Breast epithelium (tissue), 4 donors: ENCODE results near the gene TJP2. TPM values are rescaled to one million over a fixed set of nuclear protein-coding genes. Genes with fewer than 3 reads are reported as not detected.

ENCODE experiments used
- DNase-seq, 2 donors: peaks; one replicate each; pipeline ENCODE4 v3.0.0-alpha.2; 2019; ENCODE audit warnings: low spot score in 2 of 2
- H3K27ac ChIP-seq, 2 donors: fragments of 200-600 bp; sonication (generic) in 1 of 2; one replicate each; pipeline ENCODE4 v1.5.1; 2016 to 2019; ENCODE audit warnings: mild to moderate bottlenecking in 1 of 2
- H3K27me3 ChIP-seq, 2 donors: fragments of 200-600 bp; sonication (generic) in 1 of 2; one replicate each; pipeline versions ENCODE4 v1.5.1 to v1.6.0; 2017 to 2019; ENCODE audit warnings: control low read depth in 1 of 2, mild to moderate bottlenecking in 1 of 2
- H3K36me3 ChIP-seq: fragments of 200-600 bp; one replicate; pipeline ENCODE4 v1.5.1; 2019
- H3K4me1 ChIP-seq, 2 donors: fragments of 200-600 bp; sonication (generic); one replicate each; pipeline ENCODE4 v1.5.1; 2016 to 2019; ENCODE audit warnings: control low read depth in 1 of 2
- H3K4me3 ChIP-seq, 3 donors: fragments of 200-600 bp; sonication (generic); 1 replicate in 2 of 3; 2 replicates in 1 of 3; pipeline ENCODE4 v1.5.1; 2016 to 2019; ENCODE audit warnings: mild to moderate bottlenecking in 3 of 3, moderate library complexity in 2 of 3
- H3K9me3 ChIP-seq, 2 donors: fragments of 200-600 bp; sonication (generic) in 1 of 2; one replicate each; pipeline ENCODE4 v1.5.1; 2016 to 2019; ENCODE audit warnings: control low read depth in 1 of 2
- CTCF ChIP-seq, 3 donors: fragments of 450-650 bp; IDR thresholded peaks; one replicate each; pipeline ENCODE4 v1.5.1; 2016 to 2017; ENCODE audit warnings: antibody characterized with exemption in 3 of 3, mild to moderate bottlenecking in 3 of 3, moderate library complexity in 3 of 3
- POLR2A ChIP-seq: fragments of 450-650 bp; IDR thresholded peaks from one replicate; pipeline ENCODE4 v1.6.1; 2016; ENCODE audit warnings: antibody characterized with exemption, mild to moderate bottlenecking, moderate library complexity
- POLR2AphosphoS5 ChIP-seq, 3 donors: sonication (generic); formaldehyde crosslinking; IDR thresholded peaks; one replicate each; pipeline ENCODE4 v1.6.1; 2017; ENCODE audit warnings: antibody characterized with exemption in 3 of 3
- intact Hi-C: fragments of 100-400 bp; cut with DNase I; formaldehyde crosslinking; loops from one replicate; pipeline ENCODE4 v1.15.1; 2023; ENCODE audit warnings: low total_unique reads
- total RNA-seq, 3 donors: library from RNA; depleted of rRNA; stranded (reverse); fragments of >200 nt; gene quantifications; one replicate each; pipeline ENCODE4 v1.1.0, GENCODE V29; 2016

TJP2 gene
- total RNA-seq, 3 donors from 2014 or later = 85.2 to 125 (median 108) TPM

DNA sequence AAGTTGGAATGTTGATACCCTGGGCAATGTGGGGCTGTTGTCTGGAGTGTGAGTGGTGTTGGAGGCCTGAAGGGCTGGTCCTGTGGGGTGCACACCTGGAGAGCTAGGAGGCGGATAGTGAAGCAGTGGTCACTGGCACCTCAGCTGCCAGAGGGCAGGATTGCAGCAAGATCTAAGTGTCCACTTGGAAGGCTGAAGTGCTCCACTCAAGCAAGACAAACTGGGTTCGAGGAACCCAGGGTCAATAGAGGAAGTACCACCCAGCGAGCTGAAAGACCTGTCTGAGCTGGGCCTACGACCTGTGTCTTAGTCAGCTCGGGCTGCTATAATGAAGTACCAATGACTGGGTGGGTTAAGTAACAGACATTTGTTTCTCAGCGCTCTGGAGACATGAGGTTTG is 39.7 kb upstream of the TJP2 start:
- Histone ChIP-seq H3K9me3 (no peaks in the 10 kb centered on the region), H3K27ac (no peak overlapping the region), H3K27me3 (no peaks in the 10 kb centered on the region), H3K36me3 (no peaks in the 10 kb centered on the region), H3K4me1 (peaks cover 5 to 6% of the 10 kb centered on the region in 2 donors), H3K4me3 (no peak overlapping the region)
- no peak for TF ChIP-seq POLR2A
- no peak for TF ChIP-seq CTCF (IDR thresholded peaks at IDR 0.05)
- TF ChIP-seq POLR2AphosphoS5 (IDR thresholded peaks at IDR 0.05) = no peak
- intact Hi-C loops = no loop called here
- peak in 1 of 2 donors; percentile 11 for DNase-seq

GRCh38 chr9:69136185-69136584 is 37.9 kb upstream of the TJP2 start:
- Histone ChIP-seq H3K4me1 (peaks cover 0 to 4% of the 10 kb centered on the region in 2 donors), H3K4me3 (no peak overlapping the region)
- TF ChIP-seq CTCF (IDR thresholded peaks at IDR 0.05) = no peak
- no peak for TF ChIP-seq POLR2AphosphoS5 (IDR thresholded peaks at IDR 0.05)
- no peak for TF ChIP-seq POLR2A

GRCh38 chr9:69136779-69137178 is 37.3 kb upstream of the TJP2 start:
- no peaks in the 10 kb centered on the region for H3K9me3 ChIP-seq
- intact Hi-C loops = no loop called here
- DNase-seq = peak in 1 of 2 donors; percentile 7
- TF ChIP-seq POLR2A (no peak), CTCF (IDR thresholded peaks at IDR 0.05) (no peak), POLR2AphosphoS5 (IDR thresholded peaks at IDR 0.05) (no peak)
- H3K4me1 ChIP-seq = no peaks in the 10 kb centered on the region
- H3K27me3 ChIP-seq = no peaks in the 10 kb centered on the region
- H3K36me3 ChIP-seq = no peaks in the 10 kb centered on the region
- peak overlapping the region in 1 of 2 donors; percentile 52 for H3K27ac ChIP-seq
- H3K4me3 ChIP-seq = no peak overlapping the region

More at GRCh38 chr9:69136185-69136584, 37.9 kb upstream of the TJP2 start:
- intact Hi-C loops = no loop called here
- no peaks in the 10 kb centered on the region for H3K27me3 ChIP-seq
- H3K36me3 ChIP-seq = no peaks in the 10 kb centered on the region
- no peak for DNase-seq
- no peak overlapping the region for H3K27ac ChIP-seq
- H3K9me3 ChIP-seq = no peaks in the 10 kb centered on the region

DNA sequence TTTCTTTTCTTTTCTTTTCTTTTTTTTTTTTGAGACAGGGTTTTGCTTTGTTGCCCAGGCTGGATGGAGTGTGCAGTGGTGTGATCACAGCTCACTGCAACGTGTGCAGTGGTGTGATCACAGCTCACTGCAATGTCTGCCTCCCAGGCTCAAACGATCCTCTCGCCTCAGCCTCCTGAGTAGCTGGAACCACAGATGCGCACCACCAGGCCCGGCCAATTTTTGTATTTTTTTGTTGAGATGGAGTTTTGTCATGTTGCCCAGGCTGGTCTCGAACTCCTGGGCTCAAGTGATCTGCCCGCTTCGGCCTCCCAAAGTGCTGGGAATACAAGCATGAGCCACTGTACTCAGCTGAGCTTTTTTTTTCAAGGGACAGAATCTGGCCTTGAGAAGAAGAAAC is 36.8 kb upstream of the TJP2 start:
- Histone ChIP-seq H3K27me3 (no peaks in the 10 kb centered on the region), H3K27ac (no peak overlapping the region), H3K9me3 (no peaks in the 10 kb centered on the region), H3K36me3 (no peaks in the 10 kb centered on the region), H3K4me1 (no peaks in the 10 kb centered on the region), H3K4me3 (no peak overlapping the region)
- TF ChIP-seq POLR2AphosphoS5 (IDR thresholded peaks at IDR 0.05) (no peak), CTCF (IDR thresholded peaks at IDR 0.05) (no peak), POLR2A (no peak)
- peak in 1 of 2 donors; percentile 15 for DNase-seq
- intact Hi-C loops = no loop called here

DNA sequence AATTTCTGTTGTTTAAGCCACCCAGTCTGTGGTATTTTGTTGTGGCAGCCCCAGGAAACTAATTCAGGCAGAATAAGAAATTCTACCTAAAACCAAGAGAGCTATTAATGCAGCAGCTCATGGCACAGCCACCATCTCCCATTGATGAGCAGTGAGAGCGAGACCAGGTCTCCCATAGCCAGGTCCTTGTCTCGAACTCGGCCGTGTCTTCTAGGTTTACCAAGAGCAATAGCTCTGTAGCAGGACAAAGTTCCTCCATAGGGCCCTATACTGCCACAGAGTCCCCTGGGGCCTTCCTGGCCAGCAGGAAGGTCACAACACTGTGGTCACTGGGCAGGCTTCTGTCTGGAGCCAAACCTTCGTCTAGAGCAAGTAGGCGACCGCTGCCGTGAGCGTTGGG is 34.5 kb upstream of the TJP2 start:
- intact Hi-C loops = no loop called here
- H3K27me3 ChIP-seq = no peaks in the 10 kb centered on the region
- no peak overlapping the region for H3K27ac ChIP-seq
- no peak overlapping the region for H3K4me3 ChIP-seq
- H3K4me1 ChIP-seq = no peaks in the 10 kb centered on the region
- no peak for TF ChIP-seq POLR2AphosphoS5 (IDR thresholded peaks at IDR 0.05)
- TF ChIP-seq CTCF (IDR thresholded peaks at IDR 0.05) = no peak
- TF ChIP-seq POLR2A = no peak
- no peak for DNase-seq
- H3K9me3 ChIP-seq = no peaks in the 10 kb centered on the region
- no peaks in the 10 kb centered on the region for H3K36me3 ChIP-seq
